Measurements from ENCODE around the gene EIF4E1B. TPM values are rescaled to one million over a fixed set of nuclear protein-coding genes. Genes with fewer than 3 reads are reported as not detected.

Gene EIF4E1B
- total and polyA plus RNA-seq, 2 experiments from 2014 or later, result 0.17 TPM; not detected in 1

DNA sequence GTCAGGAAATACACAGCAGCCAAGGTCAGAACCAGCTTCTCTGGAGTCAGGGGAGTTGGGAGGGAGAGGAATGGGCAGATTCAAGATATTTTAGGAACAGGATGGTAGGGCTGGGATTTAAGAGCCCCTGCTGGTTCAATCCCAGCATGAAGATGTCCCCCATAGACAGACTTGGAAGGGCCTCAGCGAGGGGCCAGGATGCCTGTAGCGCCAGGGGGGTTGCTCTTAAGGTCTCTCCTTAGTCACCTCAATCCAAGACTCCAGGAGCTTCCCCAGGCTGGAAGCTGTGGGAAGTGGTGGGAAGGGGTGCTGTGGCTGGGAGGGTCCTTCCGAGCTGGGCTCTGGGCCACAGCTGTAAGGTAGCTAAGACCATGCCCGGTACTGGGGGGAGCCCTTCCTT lies 8.7 kb downstream of the EIF4E1B start:
- H3K4me1 Mint-ChIP-seq, result peaks cover 41% of the 10 kb centered on the region
- Histone ChIP-seq H3K27me3 (ENCODE audit: insufficient read depth) (no peaks in the 10 kb centered on the region), H3K79me2 (replicated peaks; ENCODE audit: insufficient read depth) (no peaks in the 10 kb centered on the region), H3K4me2 (no peak overlapping the region), H3K36me3 (ENCODE audit: insufficient read depth) (no peaks in the 10 kb centered on the region), H3K27ac (ENCODE audit: low read depth) (no peak overlapping the region), H3K4me3 (no peak overlapping the region), H2AFZ (no peak overlapping the region), H4K20me1 (replicated peaks; ENCODE audit: insufficient read depth) (no peaks in the 10 kb centered on the region), H3K4me1 (ENCODE audit: insufficient read depth) (peaks cover 5% of the 10 kb centered on the region; the same call in 1 of the 2 replicates), H3F3A (replicated peaks; ENCODE audit: low read depth) (no peaks in the 10 kb centered on the region), H3K9me2 (ENCODE audit: insufficient read depth) (no peaks in the 10 kb centered on the region)
- TF ChIP-seq, protein P1, sequence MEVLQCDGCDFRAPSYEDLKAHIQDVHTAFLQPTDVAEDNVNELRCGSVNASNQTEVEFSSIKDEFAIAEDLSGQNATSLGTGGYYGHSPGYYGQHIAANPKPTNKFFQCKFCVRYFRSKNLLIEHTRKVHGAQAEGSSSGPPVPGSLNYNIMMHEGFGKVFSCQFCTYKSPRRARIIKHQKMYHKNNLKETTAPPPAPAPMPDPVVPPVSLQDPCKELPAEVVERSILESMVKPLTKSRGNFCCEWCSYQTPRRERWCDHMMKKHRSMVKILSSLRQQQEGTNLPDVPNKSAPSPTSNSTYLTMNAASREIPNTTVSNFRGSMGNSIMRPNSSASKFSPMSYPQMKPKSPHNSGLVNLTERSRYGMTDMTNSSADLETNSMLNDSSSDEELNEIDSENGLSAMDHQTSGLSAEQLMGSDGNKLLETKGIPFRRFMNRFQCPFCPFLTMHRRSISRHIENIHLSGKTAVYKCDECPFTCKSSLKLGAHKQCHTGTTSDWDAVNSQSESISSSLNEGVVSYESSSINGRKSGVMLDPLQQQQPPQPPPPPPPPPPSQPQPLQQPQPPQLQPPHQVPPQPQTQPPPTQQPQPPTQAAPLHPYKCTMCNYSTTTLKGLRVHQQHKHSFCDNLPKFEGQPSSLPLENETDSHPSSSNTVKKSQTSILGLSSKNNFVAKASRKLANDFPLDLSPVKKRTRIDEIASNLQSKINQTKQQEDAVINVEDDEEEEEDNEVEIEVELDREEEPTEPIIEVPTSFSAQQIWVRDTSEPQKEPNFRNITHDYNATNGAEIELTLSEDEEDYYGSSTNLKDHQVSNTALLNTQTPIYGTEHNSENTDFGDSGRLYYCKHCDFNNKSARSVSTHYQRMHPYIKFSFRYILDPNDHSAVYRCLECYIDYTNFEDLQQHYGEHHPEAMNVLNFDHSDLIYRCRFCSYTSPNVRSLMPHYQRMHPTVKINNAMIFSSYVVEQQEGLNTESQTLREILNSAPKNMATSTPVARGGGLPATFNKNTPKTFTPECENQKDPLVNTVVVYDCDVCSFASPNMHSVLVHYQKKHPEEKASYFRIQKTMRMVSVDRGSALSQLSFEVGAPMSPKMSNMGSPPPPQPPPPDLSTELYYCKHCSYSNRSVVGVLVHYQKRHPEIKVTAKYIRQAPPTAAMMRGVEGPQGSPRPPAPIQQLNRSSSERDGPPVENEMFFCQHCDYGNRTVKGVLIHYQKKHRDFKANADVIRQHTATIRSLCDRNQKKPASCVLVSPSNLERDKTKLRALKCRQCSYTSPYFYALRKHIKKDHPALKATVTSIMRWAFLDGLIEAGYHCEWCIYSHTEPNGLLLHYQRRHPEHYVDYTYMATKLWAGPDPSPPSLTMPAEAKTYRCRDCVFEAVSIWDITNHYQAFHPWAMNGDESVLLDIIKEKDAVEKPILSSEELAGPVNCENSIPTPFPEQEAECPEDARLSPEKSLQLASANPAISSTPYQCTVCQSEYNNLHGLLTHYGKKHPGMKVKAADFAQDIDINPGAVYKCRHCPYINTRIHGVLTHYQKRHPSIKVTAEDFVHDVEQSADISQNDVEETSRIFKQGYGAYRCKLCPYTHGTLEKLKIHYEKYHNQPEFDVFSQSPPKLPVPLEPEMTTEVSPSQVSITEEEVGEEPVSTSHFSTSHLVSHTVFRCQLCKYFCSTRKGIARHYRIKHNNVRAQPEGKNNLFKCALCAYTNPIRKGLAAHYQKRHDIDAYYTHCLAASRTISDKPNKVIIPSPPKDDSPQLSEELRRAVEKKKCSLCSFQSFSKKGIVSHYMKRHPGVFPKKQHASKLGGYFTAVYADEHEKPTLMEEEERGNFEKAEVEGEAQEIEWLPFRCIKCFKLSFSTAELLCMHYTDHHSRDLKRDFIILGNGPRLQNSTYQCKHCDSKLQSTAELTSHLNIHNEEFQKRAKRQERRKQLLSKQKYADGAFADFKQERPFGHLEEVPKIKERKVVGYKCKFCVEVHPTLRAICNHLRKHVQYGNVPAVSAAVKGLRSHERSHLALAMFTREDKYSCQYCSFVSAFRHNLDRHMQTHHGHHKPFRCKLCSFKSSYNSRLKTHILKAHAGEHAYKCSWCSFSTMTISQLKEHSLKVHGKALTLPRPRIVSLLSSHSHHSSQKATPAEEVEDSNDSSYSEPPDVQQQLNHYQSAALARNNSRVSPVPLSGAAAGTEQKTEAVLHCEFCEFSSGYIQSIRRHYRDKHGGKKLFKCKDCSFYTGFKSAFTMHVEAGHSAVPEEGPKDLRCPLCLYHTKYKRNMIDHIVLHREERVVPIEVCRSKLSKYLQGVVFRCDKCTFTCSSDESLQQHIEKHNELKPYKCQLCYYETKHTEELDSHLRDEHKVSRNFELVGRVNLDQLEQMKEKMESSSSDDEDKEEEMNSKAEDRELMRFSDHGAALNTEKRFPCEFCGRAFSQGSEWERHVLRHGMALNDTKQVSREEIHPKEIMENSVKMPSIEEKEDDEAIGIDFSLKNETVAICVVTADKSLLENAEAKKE (CRISPR knock-in tag; IDR thresholded peaks at IDR 0.05), result no peak
- TF ChIP-seq JUNB (IDR thresholded peaks at IDR 0.05; ENCODE audit: unreplicated experiment) (no peak), ZNF331 (CRISPR knock-in tag; IDR thresholded peaks at IDR 0.05; ENCODE audit: low read depth) (no peak)
- TF ChIP-seq, protein P2, sequence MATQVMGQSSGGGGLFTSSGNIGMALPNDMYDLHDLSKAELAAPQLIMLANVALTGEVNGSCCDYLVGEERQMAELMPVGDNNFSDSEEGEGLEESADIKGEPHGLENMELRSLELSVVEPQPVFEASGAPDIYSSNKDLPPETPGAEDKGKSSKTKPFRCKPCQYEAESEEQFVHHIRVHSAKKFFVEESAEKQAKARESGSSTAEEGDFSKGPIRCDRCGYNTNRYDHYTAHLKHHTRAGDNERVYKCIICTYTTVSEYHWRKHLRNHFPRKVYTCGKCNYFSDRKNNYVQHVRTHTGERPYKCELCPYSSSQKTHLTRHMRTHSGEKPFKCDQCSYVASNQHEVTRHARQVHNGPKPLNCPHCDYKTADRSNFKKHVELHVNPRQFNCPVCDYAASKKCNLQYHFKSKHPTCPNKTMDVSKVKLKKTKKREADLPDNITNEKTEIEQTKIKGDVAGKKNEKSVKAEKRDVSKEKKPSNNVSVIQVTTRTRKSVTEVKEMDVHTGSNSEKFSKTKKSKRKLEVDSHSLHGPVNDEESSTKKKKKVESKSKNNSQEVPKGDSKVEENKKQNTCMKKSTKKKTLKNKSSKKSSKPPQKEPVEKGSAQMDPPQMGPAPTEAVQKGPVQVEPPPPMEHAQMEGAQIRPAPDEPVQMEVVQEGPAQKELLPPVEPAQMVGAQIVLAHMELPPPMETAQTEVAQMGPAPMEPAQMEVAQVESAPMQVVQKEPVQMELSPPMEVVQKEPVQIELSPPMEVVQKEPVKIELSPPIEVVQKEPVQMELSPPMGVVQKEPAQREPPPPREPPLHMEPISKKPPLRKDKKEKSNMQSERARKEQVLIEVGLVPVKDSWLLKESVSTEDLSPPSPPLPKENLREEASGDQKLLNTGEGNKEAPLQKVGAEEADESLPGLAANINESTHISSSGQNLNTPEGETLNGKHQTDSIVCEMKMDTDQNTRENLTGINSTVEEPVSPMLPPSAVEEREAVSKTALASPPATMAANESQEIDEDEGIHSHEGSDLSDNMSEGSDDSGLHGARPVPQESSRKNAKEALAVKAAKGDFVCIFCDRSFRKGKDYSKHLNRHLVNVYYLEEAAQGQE (IDR thresholded peaks at IDR 0.05; ENCODE audit: unreplicated experiment), result no peak
- ATAC-seq (no peak), DNase-seq (ENCODE audit: low spot score) (no peak)
- peaks cover 5% of the 10 kb centered on the region; the same call in 2 of the 3 replicates for H3K9me3 Mint-ChIP-seq
- no peak overlapping the region for H3K27ac Mint-ChIP-seq
- no peaks in the 10 kb centered on the region for H3K36me3 Mint-ChIP-seq (ENCODE audit: low read depth)
- H3K4me3 Mint-ChIP-seq, result no peak overlapping the region
- peaks cover 25% of the 10 kb centered on the region for H3K27me3 Mint-ChIP-seq (ENCODE audit: insufficient read depth, low read depth, poor library complexity)
